Astrocyte of the cerebellum (primary cell): ENCODE data around the gene KRT72.

Experiments
- DNase-seq: peaks from one replicate; pipeline ENCODE4 v3.0.0-alpha.2; 2011; ENCODE audit warnings: low read depth
- H3K4me3 ChIP-seq: 2 replicates; pipeline ENCODE4 v1.5.1; 2011; ENCODE audit warnings: mild to moderate bottlenecking, low read depth, low read length, moderate library complexity
- CTCF ChIP-seq: IDR thresholded peaks from 2 replicates; pipeline ENCODE4 v1.5.1; 2012; ENCODE audit warnings: low read length, low read depth, moderate library complexity, mild to moderate bottlenecking; ENCODE audit errors: missing control alignments
- in situ Hi-C: cut with HindIII; loops from 2 replicates; pipeline ENCODE4 v1.10.0; 2017; ENCODE audit warnings: low sequenced_read_pairs

Gene KRT72

GRCh38 chr12:52557476-52557875 is 43.8 kb downstream of the KRT72 start:
- TF ChIP-seq CTCF = no peak
- H3K4me3 ChIP-seq = no peak overlapping the region
- no peak for DNase-seq
- in situ Hi-C loops = no loop called here

- in situ Hi-C loops = no loop called here
- DNase-seq = no peak
- H3K4me3 ChIP-seq = no peak overlapping the region
- TF ChIP-seq CTCF = no peak
Observed at GRCh38 chr12:52555577-52555976, 45.7 kb downstream of the KRT72 start.

- DNase-seq = no peak
- in situ Hi-C loops = no loop called here
- TF ChIP-seq CTCF = no peak
- no peak within 1 kb of the TSS for H3K4me3 ChIP-seq
Observed at GRCh38 chr12:52552681-52553195, 48.5 kb downstream of the KRT72 start, which contains the start of gene KRT71. Gene KRT71 (minus strand): TSS chr12:52553145. CDS start chr12:52553077, 68 bp downstream.

- no peak for DNase-seq
- in situ Hi-C loops = no loop called here
- no peak for TF ChIP-seq CTCF
- H3K4me3 ChIP-seq = no peak overlapping the region
Observed at GRCh38 chr12:52552055-52552454, 49.2 kb downstream of the KRT72 start.

- in situ Hi-C loops = no loop called here
- no peak for DNase-seq
- no peak for TF ChIP-seq CTCF
- no peak overlapping the region for H3K4me3 ChIP-seq
Observed at GRCh38 chr12:52551216-52551865, 49.9 kb downstream of the KRT72 start.

GRCh38 chr12:52546126-52546525 is 55.1 kb downstream of the KRT72 start:
- in situ Hi-C loops = no loop called here
- DNase-seq = no peak
- H3K4me3 ChIP-seq = no peak overlapping the region
- no peak for TF ChIP-seq CTCF
